ENCODE results near the gene DIAPH2. TPM values are rescaled to one million over a fixed set of nuclear protein-coding genes. Genes with fewer than 3 reads are reported as not detected.

DIAPH2 gene
- total RNA-seq, 4 donors from 2014 or later, result 36.6 to 78.3 (median 41.4) TPM

GRCh38 chrX:97628326-97628725 is 943.7 kb downstream of the DIAPH2 start:
- ATAC-seq (ENCODE audit: low FRiP score), result no peak

GRCh38 chrX:97628807-97629596 is 944.4 kb downstream of the DIAPH2 start:
- TF ChIP-seq CTCF (IDR thresholded peaks at IDR 0.05), result no peak
- DNase-seq (ENCODE audit: low spot score) (no peak), ATAC-seq (ENCODE audit: low FRiP score) (no peak)

More at GRCh38 chrX:97628326-97628725, 943.7 kb downstream of the DIAPH2 start:
- TF ChIP-seq CTCF (IDR thresholded peaks at IDR 0.05), result no peak
- no peak for DNase-seq (ENCODE audit: low spot score)

GRCh38 chrX:97629597-97629985 is 944.9 kb downstream of the DIAPH2 start:
- DNase-seq (ENCODE audit: low spot score), result no peak

GRCh38 chrX:97633798-97634197 is 949.2 kb downstream of the DIAPH2 start:
- no peak for TF ChIP-seq CTCF (IDR thresholded peaks at IDR 0.05)
- ATAC-seq (ENCODE audit: low FRiP score) (no peak), DNase-seq (ENCODE audit: low spot score) (no peak)

More at GRCh38 chrX:97629597-97629985, 944.9 kb downstream of the DIAPH2 start:
- ATAC-seq (ENCODE audit: low FRiP score), result no peak
- TF ChIP-seq CTCF (IDR thresholded peaks at IDR 0.05), result no peak

GRCh38 chrX:97636473-97637140 is 952.0 kb downstream of the DIAPH2 start:
- no peak for ATAC-seq (ENCODE audit: low FRiP score)
- DNase-seq (ENCODE audit: low spot score), result no peak
- no peak for TF ChIP-seq CTCF (IDR thresholded peaks at IDR 0.05)

- ATAC-seq (ENCODE audit: low FRiP score) (no peak), DNase-seq (ENCODE audit: low spot score) (no peak)
- TF ChIP-seq CTCF (IDR thresholded peaks at IDR 0.05), result no peak
Observed at GRCh38 chrX:97637289-97637688, 952.6 kb downstream of the DIAPH2 start.
